Thoracic aorta (tissue), 2 donors: ENCODE measurements around the gene NABP2. TPM values are rescaled to one million over a fixed set of nuclear protein-coding genes. Genes with fewer than 3 reads are reported as not detected.
"Not testable (repeated sequence)": the region's sequence is repeated elsewhere in the genome, so short reads cannot be mapped to it uniquely, and the experiment has no call there.

Experiments
- ATAC-seq: fragments of 150-250 bp; one replicate; pipeline ENCODE4 v1.8.0; 2017; ENCODE audit warnings: low read depth; ENCODE audit not compliant: insufficient number of reproducible peaks, low FRiP score
- DNase-seq: peaks from one replicate; pipeline ENCODE4 v3.0.0-alpha.2; 2020; ENCODE audit warnings: low spot score
- H3K27ac ChIP-seq, 2 donors: fragments of 200-600 bp; sonication (generic); 1 replicate in 1 of 2; 2 replicates in 1 of 2; pipeline ENCODE4 v1.5.1; 2016; ENCODE audit warnings: mild to moderate bottlenecking in 2 of 2, moderate library complexity in 2 of 2
- H3K27me3 ChIP-seq: fragments of 200-600 bp; sonication (generic); replicated peaks from 2 replicates; pipeline ENCODE4 v1.6.0; 2016; ENCODE audit warnings: mild to moderate bottlenecking; ENCODE audit not compliant: insufficient read depth
- H3K36me3 ChIP-seq: fragments of 200-600 bp; sonication (generic); one replicate; pipeline ENCODE4 v1.5.1; 2016
- H3K4me1 ChIP-seq, 2 donors: fragments of 200-600 bp; sonication (generic); 1 replicate in 1 of 2; 2 replicates in 1 of 2; pipeline versions ENCODE4 v1.5.1 to v1.6.0; 2016; ENCODE audit warnings: low read depth in 2 of 2, mild to moderate bottlenecking in 1 of 2; ENCODE audit not compliant: control insufficient read depth in 1 of 2
- H3K4me3 ChIP-seq: fragments of 200-600 bp; sonication (generic); 2 replicates; pipeline ENCODE4 v1.5.1; 2016; ENCODE audit warnings: mild to moderate bottlenecking
- H3K9me3 ChIP-seq: fragments of 200-600 bp; sonication (generic); 2 replicates; pipeline ENCODE4 v1.5.1; 2016
- CTCF ChIP-seq: fragments of 200-600 bp; sonication (generic); IDR thresholded peaks from one replicate; pipeline ENCODE4 v1.5.1; 2019; ENCODE audit warnings: antibody characterized with exemption
- total RNA-seq, 2 donors: library from RNA; depleted of rRNA; stranded (reverse); fragments of >200 nt; gene quantifications; one replicate each; pipeline versions ENCODE4 v1.1.0 to v1.2.3, GENCODE V29; 2016

Gene NABP2
- total RNA-seq, 2 donors from 2014 or later = 8.7 to 17.2 TPM

- Histone ChIP-seq H3K36me3 (peaks cover 4% of the 10 kb centered on the region), H3K4me3 (no peak overlapping the region), H3K9me3 (no peaks in the 10 kb centered on the region), H3K27me3 (no peaks in the 10 kb centered on the region), H3K4me1 (peaks cover 13 to 30% of the 10 kb centered on the region in 2 donors), H3K27ac (no peak overlapping the region)
- TF ChIP-seq CTCF = no peak
- DNase-seq (no peak), ATAC-seq (no peak)
Measured at GRCh38 chr12:56260380-56260779, 36.2 kb downstream of the NABP2 start.

- no peak for ATAC-seq
- H3K4me3 ChIP-seq = no peak overlapping the region
- no peak for TF ChIP-seq CTCF
- DNase-seq = no peak
- H3K9me3 ChIP-seq = no peaks in the 10 kb centered on the region
- H3K4me1 ChIP-seq = peaks cover 13 to 25% of the 10 kb centered on the region in 2 donors
- H3K27ac ChIP-seq = no peak overlapping the region
- no peaks in the 10 kb centered on the region for H3K27me3 ChIP-seq
- H3K36me3 ChIP-seq = no peaks in the 10 kb centered on the region
Measured at GRCh38 chr12:56260921-56261320, 36.8 kb downstream of the NABP2 start.

DNA sequence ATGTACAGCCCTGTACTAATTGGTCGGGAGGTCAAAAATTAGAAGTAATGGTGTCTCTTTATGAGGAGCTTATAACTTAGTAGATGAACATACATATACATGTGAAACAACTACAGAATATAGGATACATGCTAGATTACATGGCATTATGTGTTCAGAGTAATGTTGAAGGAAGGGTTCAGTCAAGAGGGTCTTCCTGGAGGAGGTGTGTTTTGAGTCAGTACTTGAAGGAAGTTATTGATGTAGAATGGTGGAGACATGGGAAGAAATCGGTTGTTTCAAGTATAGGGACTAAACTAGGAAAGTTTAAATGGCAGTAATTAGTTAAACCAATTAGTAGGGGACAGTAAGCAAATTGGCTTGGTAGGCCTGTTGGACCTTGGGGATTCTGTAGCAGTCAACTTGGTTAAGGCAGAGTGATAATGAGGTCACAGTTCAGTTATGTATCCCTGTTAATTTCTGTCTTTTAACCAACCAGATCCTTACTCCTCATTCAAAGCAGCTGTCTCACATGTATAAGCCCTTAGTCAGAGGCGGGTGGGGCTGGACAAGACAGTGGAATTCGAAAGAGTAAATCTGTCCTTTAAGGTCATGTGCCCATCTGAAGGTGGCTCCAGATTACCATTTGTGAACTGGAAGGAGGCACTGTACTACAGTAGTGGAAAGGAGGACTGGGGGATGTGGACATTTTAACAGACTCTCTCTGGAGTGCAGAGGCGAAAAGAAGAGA, 37.5 kb downstream of the NABP2 start:
- Histone ChIP-seq H3K9me3 (no peaks in the 10 kb centered on the region), H3K4me1 (peaks cover 12 to 17% of the 10 kb centered on the region in 2 donors), H3K36me3 (no peaks in the 10 kb centered on the region), H3K27ac (no peak overlapping the region), H3K27me3 (no peaks in the 10 kb centered on the region), H3K4me3 (no peak overlapping the region)
- no peak for ATAC-seq
- TF ChIP-seq CTCF = no peak
- DNase-seq = no peak

DNA sequence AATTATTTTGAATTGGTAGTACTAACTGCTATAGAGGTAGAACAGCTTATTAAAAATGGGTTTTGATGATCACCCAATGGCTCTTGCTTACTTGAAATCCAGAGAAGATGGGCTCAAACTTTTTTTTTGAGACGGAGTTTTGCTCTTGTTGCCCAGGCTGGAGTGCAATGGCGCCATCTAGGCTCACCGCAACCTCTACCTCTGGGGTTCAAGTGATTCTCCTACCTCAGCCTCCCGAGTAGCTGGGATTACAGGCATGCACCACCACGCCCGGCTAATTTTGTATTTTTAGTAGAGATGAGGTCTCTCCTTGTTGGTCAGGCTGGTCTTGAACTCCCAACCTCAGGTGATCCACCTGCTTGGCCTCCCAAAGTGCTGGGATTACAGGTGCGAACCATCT, 38.8 kb downstream of the NABP2 start:
- not testable (repeated sequence) for H3K9me3 ChIP-seq, H3K27me3 ChIP-seq, H3K27ac ChIP-seq, H3K4me3 ChIP-seq, H3K36me3 ChIP-seq, DNase-seq, ATAC-seq
- H3K4me1 ChIP-seq = peaks cover 10 to 15% of the 10 kb centered on the region in 2 donors

DNA sequence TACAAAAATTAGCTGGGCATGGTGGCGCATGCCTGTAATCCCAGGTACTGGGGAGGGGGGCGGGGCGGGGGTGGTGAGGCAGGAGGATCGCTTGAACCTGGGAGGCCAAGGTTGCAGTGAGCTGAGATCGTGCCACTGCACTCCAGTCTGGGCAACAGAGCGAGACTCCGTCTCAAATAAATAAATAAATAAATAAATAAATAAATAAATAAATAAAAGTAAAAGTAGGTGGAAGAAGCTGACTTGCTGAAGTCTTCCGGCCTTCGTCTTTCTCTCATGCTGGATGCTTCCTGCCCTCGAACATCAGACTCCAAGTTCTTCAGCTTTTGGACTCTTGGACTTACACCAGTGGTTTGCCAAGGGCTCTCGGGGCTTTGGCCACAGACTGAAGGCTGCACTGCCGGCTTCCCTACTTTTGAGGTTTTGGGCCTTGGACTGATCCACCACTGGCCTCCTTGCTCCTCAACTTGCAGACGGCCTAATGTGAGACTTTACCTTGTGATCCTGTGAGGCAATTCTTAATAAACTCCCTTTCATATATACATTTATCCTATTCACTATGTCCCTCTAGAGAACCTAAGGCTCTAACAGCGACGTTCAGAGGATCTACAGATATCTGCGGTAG, 42.0 kb downstream of the NABP2 start:
- not testable (repeated sequence) for H3K27me3 ChIP-seq, DNase-seq, H3K36me3 ChIP-seq, ATAC-seq, H3K9me3 ChIP-seq
- peak overlapping the region; percentile 95 to 98 for H3K27ac ChIP-seq
- H3K4me3 ChIP-seq = peak overlapping the region; percentile 98
- peaks cover 10 to 19% of the 10 kb centered on the region in 2 donors for H3K4me1 ChIP-seq

DNA sequence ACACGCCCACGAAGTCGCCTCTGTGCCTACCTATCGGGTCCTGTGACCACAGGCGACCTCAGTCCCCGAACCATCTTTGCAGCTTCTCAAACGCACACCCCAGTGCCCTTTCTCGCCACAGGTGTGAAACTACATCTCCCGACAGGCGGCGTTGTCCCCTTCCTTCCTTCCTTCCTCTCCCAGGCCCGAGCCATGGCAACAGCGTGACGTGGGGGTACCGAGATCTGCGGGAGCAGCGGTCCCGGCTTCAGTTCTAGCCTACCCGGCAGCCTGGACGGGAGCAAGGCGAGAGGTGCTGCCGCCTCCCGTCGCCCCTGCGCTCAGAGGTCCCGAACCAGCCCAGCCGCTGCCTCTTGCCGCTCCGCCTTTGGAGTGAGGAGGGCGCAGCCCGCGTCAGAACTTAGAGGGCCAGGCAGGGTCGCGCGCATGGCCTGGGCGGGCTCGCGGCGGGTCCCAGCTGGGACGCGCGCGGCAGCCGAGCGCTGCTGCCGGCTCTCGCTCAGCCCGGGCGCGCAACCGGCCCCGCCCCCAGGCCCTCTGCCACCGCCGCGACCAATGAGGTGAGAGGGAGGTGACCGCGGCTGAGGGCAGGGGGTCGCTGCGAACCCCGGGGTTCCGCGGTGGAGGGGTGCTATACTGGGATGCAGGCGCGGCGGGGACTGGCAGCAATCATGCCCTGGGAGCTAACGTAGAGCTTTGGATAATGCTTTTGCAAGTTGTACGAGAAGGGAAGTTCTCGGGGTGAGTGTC, 42.7 kb downstream of the NABP2 start, which contains the start of gene COQ10A:
COQ10A (plus strand) TSS at position 250 of the 750 bp plus-strand sequence; CDS start at position 427, 177 bp downstream.
- H3K27me3 ChIP-seq = no peaks in the 10 kb centered on the region
- no peaks in the 10 kb centered on the region for H3K9me3 ChIP-seq
- TF ChIP-seq CTCF = peak; percentile 61
- no peaks in the 10 kb centered on the region for H3K36me3 ChIP-seq
- ATAC-seq = peak; percentile 84
- peak; percentile 69 for DNase-seq
- H3K4me1 ChIP-seq = peaks cover 10 to 23% of the 10 kb centered on the region in 2 donors
- peak within 1 kb of the TSS; percentile 95 to 98 for H3K27ac ChIP-seq
- H3K4me3 ChIP-seq = peak within 1 kb of the TSS; percentile 98
